G401.6 (cell line): ENCODE results near the gene DDIAS.
A peak's percentile ranks its signal among the peaks of the same experiment; 100 is the strongest.
"Not testable (repeated sequence)": the region's sequence is repeated elsewhere in the genome, so short reads cannot be mapped to it uniquely, and the experiment has no call there.

Experiments used
- FAIRE-seq: peaks from 2 replicates; lab custom pipeline; 2012; peaks lifted over from hg19 to GRCh38; lab: Jason Lieb, UNC

Gene DDIAS

GRCh38 chr11:82927264-82927880 is 25.8 kb downstream of the DDIAS start:
- peak; percentile 93 for FAIRE-seq

GRCh38 chr11:82929121-82929520 is 27.6 kb downstream of the DDIAS start:
- FAIRE-seq: no peak

DNA sequence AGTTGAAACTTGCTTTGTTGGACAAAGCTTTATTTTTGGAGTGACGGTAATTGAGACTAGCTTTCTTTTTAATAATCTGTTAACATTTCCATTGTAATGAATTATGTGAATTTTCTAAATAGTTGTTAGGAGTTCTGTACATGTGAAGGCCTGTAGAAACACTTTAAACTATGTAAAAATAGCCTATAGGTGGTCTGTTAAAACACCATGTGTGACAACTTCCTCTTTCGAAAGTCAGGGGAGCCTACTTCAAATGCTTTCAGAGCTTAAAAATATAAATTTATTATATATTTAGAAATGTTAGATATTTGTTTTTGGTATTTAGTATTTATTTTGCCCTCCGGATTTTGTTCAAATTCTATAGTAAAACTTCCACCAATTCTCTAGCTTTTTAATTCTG is 28.7 kb downstream of the DDIAS start:
- FAIRE-seq: no peak

DNA sequence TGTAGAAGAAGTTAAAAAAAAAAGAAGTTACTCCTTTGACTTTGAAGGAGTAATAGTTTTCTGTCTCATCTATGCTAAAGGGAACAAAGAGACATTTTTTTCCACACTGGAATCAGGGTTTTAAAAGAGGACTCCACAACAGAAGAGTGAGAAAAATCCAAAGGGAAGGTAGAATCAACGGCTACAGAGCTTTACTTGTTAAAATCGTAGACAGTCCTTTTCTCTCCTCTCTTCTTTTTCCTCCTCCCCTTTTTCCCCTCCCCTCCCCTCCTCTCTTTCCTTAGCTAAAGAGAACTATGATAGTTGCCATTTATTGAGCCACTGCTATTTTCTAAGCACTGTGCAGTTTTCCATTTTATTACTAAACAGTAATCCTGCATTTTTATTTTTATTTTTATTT is 29.2 kb downstream of the DDIAS start:
- no peak for FAIRE-seq

- FAIRE-seq: no peak
These were observed 31.0 kb downstream of the DDIAS start for GRCh38 chr11:82932564-82932963.

GRCh38 chr11:82936261-82936660 is 34.7 kb downstream of the DDIAS start:
- FAIRE-seq: no peak

DNA sequence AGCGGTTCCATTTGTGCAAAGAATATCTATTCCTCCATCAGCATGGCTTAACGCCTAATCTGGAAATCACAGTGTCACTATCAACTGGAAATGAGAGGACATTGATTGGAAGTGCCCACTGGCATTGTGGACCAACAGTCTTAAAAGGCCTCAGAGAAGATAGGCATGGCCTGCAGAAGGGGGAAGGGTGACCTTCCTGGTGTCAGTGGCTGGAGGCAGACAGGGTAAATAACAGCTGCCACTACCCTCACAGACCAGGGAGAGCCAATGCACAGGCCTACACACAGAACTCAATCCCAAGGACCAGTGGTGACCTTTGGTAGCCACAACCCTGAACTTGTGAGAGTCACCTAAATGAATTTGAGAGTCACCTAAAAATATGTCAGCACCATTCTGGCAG is 36.0 kb downstream of the DDIAS start:
- FAIRE-seq: no peak

GRCh38 chr11:82939456-82939855 is 37.9 kb downstream of the DDIAS start:
- no peak for FAIRE-seq

DNA sequence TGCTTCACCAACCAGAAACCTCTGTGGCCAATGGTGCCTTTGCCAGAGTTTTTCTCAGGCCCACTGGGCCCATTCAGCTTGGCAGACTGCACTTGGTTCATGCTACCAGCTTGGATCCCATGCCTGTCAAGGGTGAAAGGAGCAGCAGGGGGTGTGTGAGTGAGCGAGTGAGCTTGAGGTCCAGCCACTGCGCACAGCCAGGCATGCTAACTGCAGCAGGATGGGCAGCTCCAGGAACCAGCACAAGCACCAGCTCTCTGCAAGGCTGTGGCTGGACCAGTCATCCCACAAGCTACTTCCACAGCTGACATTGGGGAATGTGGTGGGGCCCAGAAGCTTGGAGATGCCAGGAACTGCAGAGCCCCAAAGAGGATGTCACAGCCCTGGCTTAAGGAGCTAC is 40.8 kb downstream of the DDIAS start:
- FAIRE-seq: no peak

DNA sequence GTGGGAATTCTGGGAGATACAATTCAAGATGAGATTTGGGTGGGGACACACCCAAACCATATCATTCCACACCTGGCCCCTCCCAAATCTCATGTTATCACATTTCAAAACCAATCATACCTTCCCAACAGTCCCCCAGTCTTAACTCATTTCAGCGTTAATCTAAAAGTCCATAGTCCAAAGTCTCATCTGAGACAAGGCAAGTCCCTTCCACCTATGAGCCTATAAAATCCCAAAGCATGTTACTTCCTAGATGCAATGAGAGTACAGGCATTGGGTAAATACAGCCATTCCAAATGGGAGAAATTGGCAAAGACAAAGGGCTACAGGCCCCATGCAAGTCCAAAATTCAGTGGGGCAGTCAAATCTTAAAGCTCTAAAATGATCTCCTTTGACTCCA is 41.9 kb downstream of the DDIAS start:
- not testable (repeated sequence) for FAIRE-seq

DNA sequence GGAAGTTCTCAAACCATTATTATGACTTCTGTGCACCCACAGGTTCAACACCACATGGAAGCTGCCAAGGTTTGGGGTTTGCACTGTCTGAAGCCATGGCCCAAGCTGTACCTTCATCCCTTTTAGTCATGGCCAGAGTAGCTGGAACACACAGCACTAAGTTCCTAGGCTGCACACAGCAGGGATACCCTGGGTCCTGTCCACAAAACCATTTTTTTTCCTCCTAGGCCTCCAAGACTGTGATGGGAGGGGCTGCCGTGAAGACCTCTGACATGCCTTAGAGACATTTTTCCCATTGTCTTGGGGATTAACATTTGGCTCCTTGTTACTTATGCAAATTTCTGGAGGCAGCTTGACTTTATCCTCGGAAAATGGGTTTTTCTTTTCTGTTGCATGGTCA is 42.7 kb downstream of the DDIAS start:
- FAIRE-seq: no peak

DNA sequence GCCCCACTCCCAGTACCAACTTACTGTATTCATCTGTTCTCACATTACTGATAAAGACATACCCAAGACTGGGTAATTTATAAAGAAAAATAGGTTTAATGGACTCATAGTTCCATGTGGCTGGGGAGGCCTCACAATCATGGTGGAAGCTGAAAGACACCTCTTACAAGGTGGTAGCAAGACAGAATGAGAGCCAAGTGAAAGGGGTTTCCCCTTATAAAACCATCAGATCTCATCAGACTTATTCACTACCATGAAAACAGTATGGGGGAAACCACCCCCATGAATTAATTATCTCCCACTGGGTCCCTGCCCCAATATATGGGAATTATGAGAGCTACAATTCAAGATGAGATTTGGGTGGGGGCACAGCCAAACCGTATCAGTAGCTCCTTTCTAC is 43.5 kb downstream of the DDIAS start:
- FAIRE-seq: not testable (repeated sequence)

- no peak for FAIRE-seq
These were observed 44.1 kb downstream of the DDIAS start for GRCh38 chr11:82945682-82946081.

- FAIRE-seq: no peak
These were observed 47.8 kb downstream of the DDIAS start for GRCh38 chr11:82949352-82949751.

DNA sequence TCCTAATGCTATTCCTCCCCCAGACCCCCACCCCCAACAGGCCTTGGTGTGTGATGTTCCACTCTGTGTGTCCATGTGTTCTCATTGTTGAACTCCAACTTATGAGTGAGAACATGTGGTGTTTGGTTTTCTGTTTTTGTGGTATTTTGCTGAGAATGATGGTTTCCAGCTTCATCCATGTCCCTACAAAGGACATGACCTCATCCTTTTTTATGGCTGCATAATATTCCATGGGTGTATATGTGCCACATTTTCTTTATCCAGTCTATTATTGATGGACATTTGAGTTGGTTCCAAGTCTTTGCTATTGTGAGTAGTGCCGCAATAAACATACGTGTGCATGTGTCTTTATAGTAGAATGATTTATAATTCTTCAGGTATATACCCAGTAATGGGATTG is 49.0 kb downstream of the DDIAS start:
- FAIRE-seq: not testable (repeated sequence)

- not testable (repeated sequence) for FAIRE-seq
These were observed 54.4 kb downstream of the DDIAS start for GRCh38 chr11:82955736-82956453.

GRCh38 chr11:82959987-82960778 is 58.6 kb downstream of the DDIAS start:
- FAIRE-seq: no peak

- FAIRE-seq: no peak
These were observed 59.2 kb downstream of the DDIAS start for GRCh38 chr11:82960779-82961143.

GRCh38 chr11:82962021-82962420 is 60.5 kb downstream of the DDIAS start:
- not testable (repeated sequence) for FAIRE-seq

DNA sequence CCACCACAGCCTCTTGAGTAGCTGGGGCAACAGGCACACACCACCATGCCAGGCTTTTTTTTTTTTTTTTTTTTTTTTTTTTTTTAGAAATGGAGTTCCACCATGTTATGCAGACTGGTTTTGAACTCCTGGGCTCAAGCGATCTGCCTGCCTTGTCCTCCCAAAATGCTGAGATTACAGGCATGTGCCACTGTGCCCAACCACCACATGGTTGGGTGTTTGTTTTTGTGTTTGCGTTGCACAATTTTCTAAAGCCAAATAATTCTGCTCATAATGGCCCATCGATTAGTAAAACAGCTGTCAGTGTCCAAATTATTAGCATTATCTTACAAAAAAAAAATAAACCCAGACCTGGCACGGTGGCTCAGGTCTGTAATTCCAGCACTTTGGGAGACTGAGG is 65.8 kb downstream of the DDIAS start:
- FAIRE-seq: no peak

DNA sequence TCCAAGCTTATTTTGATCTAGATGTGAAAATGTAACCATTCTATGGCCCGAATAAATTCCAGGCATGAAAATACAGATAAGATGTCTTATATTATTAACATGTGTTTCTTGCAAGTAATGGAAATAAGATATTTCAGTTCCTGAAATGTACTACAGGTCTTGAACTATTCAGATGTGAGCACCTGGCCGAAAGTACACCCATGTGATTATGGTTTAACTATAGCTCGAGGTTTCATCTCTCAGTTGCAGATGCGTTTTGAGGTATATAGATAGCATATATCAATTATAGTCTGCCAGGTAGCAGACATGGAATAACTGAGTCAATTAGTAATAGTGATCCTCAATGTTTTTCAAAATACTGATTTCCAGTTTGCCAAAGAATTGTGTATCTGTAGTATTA is 68.3 kb downstream of the DDIAS start:
- no peak for FAIRE-seq

GRCh38 chr11:82970507-82971083 is 69.1 kb downstream of the DDIAS start:
- FAIRE-seq: not testable (repeated sequence)

GRCh38 chr11:82971519-82971946 is 70.0 kb downstream of the DDIAS start:
- not testable (repeated sequence) for FAIRE-seq
